Activated T-helper 1 cell treated with anti-CD3 and anti-CD28 coated beads, Interleukin-12 subunit alpha, Interleukin-12 subunit beta, Interleukin-2, Interleukin-4 antibody, amounts not matched to agents 30 ng/mL and 10 ng/mL and 1 ng/mL, durations not matched to agents 14 hours and 24 hours and 36 hours (primary cell): ENCODE measurements around the gene ZNF516. TPM values are rescaled to one million over a fixed set of nuclear protein-coding genes. Genes with fewer than 3 reads are reported as not detected.

Source experiments
- DNase-seq: peaks from one replicate; pipeline ENCODE4 v3.0.0; 2021; ENCODE audit warnings: low spot score
- H3K27ac Mint-ChIP-seq: one replicate; pipeline ENCODE4 v1.8.0; 2021; ENCODE audit warnings: mild to moderate bottlenecking, mixed read lengths
- H3K27me3 Mint-ChIP-seq: one replicate; pipeline ENCODE4 v1.8.0; 2022; ENCODE audit warnings: mild to moderate bottlenecking, moderate library complexity, mixed read lengths; ENCODE audit not compliant: insufficient read depth
- H3K36me3 Mint-ChIP-seq: one replicate; pipeline ENCODE4 v1.8.0; 2021; ENCODE audit warnings: low read depth, mixed read lengths
- H3K4me1 Mint-ChIP-seq: one replicate; pipeline ENCODE4 v1.8.0; 2021; ENCODE audit warnings: low read depth, mixed read lengths
- H3K4me3 Mint-ChIP-seq: one replicate; pipeline ENCODE4 v1.8.0; 2021; ENCODE audit warnings: mild to moderate bottlenecking, moderate library complexity, mixed read lengths
- H3K9me3 Mint-ChIP-seq: one replicate; pipeline ENCODE4 v1.8.0; 2021; ENCODE audit warnings: mixed read lengths
- intact Hi-C: fragments of 100-400 bp; cut with micrococcal nuclease; formaldehyde crosslinking; loops from one replicate; pipeline ENCODE4 v1.15.1; 2024
- total RNA-seq: library from RNA; stranded (reverse); gene quantifications from 2 replicates; pipeline ENCODE4 v1.2.3, GENCODE V29; 2022

ZNF516 gene
- total RNA-seq, 1 donor from 2014 or later, result 2.0 TPM

DNA sequence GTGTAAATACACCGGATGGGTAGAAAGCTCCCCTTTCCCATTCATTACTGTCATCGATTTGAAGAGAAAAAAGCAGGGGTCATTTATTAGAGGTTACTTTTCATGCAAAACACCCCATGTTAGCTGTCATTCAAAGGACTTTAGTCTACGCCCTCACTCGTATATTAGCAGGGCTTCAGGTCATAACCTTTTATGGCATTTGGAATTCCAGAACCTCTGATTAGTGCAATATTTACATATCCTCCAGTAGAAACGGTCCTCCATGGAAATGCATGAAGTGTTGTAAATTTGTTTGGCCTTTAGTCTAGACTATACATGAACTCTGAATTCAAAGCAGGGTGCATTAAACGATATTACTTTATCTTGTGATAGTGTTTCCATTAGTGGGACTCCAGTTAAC, 180.5 kb downstream of the ZNF516 start:
- peaks cover 10% of the 10 kb centered on the region for H3K27me3 Mint-ChIP-seq
- H3K27ac Mint-ChIP-seq, result no peak overlapping the region
- H3K4me3 Mint-ChIP-seq, result no peak overlapping the region
- H3K9me3 Mint-ChIP-seq, result no peaks in the 10 kb centered on the region
- intact Hi-C loops, result no loop called here
- no peak for DNase-seq
- H3K36me3 Mint-ChIP-seq, result no peaks in the 10 kb centered on the region
- no peaks in the 10 kb centered on the region for H3K4me1 Mint-ChIP-seq

GRCh38 chr18:76314015-76314414, 181.0 kb downstream of the ZNF516 start:
- Mint-ChIP-seq H3K4me1 (no peaks in the 10 kb centered on the region), H3K36me3 (no peaks in the 10 kb centered on the region), H3K27me3 (peaks cover 10% of the 10 kb centered on the region), H3K9me3 (no peaks in the 10 kb centered on the region), H3K27ac (no peak overlapping the region), H3K4me3 (no peak overlapping the region)
- intact Hi-C loops, result no loop called here
- no peak for DNase-seq
